ENCODE measurements around the gene CEBPG. TPM values are rescaled to one million over a fixed set of nuclear protein-coding genes. Genes with fewer than 3 reads are reported as not detected.

Gene CEBPG
- total and polyA plus RNA-seq, 9 of the 15 experiments (the other 6 are each of a cell fraction or from before 2014, with no cell fraction given), result 9.5 to 34.9 (median 30.9) TPM

DNA sequence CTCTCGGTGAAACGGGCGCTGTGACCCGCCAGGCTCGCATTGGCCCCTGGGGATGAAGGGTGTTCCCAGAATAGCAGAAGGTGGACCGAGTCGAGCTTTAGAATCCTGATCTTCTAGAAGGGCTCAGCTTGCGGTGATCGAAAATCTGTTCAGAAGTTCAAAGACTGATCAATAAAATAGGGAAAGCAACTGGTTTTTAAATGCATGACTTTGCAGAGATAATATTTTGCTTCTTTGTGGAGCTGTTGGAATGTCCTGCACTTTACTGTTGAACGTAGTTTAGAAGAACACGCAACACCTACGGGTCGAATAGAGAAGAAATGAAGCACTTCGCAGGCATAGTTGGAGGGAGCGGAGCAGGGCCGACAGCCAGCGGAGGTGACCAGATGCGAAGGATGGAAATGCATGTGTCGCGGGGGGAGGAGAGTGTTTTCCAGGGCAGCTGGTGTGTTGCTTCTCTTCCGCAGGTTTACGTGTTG is 766 bp downstream of the CEBPG start (continued):
- TF ChIP-seq CREB1 (IDR thresholded peaks at IDR 0.05) (no peak), CREB1 (CRISPR knock-in tag; IDR thresholded peaks at IDR 0.05) (no peak), KAT7 (CRISPR knock-in tag; IDR thresholded peaks at IDR 0.05; ENCODE audit: borderline replicate concordance) (0 out of 2 replicates have a peak, but pooled peaks have one; percentile 19), SMARCE1 (IDR thresholded peaks at IDR 0.05) (0 out of 2 replicates have a peak, but pooled peaks have one; percentile 14), SMARCC2 (IDR thresholded peaks at IDR 0.05; ENCODE audit: low read depth) (peak; percentile 28; the same call in 1 of the 2 replicates), RFX7 (CRISPR knock-in tag; IDR thresholded peaks at IDR 0.05) (no peak), POU5F1 (IDR thresholded peaks at IDR 0.05; ENCODE audit: borderline replicate concordance, low read depth, low read length, partially characterized antibody) (no peak), ARID1B (IDR thresholded peaks at IDR 0.05) (peak; percentile 28; the same call in 1 of the 2 replicates), TCF7 (IDR thresholded peaks at IDR 0.05; ENCODE audit: borderline replicate concordance) (no peak), SMARCA4 (IDR thresholded peaks at IDR 0.05) (peak; percentile 40; the same call in 1 of the 2 replicates), HNRNPLL (IDR thresholded peaks at IDR 0.05; ENCODE audit: low read depth, low read length, poor library complexity, severe bottlenecking) (no peak), CREM (IDR thresholded peaks at IDR 0.05; ENCODE audit: low read depth) (0 out of 2 replicates have a peak, but pooled peaks have one; percentile 5), NFRKB (IDR thresholded peaks at IDR 0.05; ENCODE audit: low read depth) (peak; percentile 76; the same call in 1 of the 2 replicates), MAZ (CRISPR knock-in tag; conservative IDR thresholded peaks at IDR 0.05 in 1 of 2, IDR thresholded peaks at IDR 0.05 in 1 of 2) (peak in 1 of 2 experiments; percentile 55; a peak in 2 of 4 replicates), ELF4 (CRISPR knock-in tag; IDR thresholded peaks at IDR 0.05) (0 out of 2 replicates have a peak, but pooled peaks have one; percentile 40)
- TF ChIP-seq, protein P1, sequence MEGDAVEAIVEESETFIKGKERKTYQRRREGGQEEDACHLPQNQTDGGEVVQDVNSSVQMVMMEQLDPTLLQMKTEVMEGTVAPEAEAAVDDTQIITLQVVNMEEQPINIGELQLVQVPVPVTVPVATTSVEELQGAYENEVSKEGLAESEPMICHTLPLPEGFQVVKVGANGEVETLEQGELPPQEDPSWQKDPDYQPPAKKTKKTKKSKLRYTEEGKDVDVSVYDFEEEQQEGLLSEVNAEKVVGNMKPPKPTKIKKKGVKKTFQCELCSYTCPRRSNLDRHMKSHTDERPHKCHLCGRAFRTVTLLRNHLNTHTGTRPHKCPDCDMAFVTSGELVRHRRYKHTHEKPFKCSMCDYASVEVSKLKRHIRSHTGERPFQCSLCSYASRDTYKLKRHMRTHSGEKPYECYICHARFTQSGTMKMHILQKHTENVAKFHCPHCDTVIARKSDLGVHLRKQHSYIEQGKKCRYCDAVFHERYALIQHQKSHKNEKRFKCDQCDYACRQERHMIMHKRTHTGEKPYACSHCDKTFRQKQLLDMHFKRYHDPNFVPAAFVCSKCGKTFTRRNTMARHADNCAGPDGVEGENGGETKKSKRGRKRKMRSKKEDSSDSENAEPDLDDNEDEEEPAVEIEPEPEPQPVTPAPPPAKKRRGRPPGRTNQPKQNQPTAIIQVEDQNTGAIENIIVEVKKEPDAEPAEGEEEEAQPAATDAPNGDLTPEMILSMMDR (IDR thresholded peaks at IDR 0.05 in 2 of 3, conservative IDR thresholded peaks at IDR 0.05 in 1 of 3; ENCODE audit: insufficient read depth in 2 of 3, low read depth in 1 of 3, low read length in 3 of 3), result peak in 1 of 3 experiments; percentile 34; a peak in 1 of 6 replicates
- TF ChIP-seq, protein P2, sequence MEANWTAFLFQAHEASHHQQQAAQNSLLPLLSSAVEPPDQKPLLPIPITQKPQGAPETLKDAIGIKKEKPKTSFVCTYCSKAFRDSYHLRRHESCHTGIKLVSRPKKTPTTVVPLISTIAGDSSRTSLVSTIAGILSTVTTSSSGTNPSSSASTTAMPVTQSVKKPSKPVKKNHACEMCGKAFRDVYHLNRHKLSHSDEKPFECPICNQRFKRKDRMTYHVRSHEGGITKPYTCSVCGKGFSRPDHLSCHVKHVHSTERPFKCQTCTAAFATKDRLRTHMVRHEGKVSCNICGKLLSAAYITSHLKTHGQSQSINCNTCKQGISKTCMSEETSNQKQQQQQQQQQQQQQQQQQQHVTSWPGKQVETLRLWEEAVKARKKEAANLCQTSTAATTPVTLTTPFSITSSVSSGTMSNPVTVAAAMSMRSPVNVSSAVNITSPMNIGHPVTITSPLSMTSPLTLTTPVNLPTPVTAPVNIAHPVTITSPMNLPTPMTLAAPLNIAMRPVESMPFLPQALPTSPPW (CRISPR knock-in tag; IDR thresholded peaks at IDR 0.05), result 0 out of 2 replicates have a peak, but pooled peaks have one; percentile 38
- TF ChIP-seq, protein P3, sequence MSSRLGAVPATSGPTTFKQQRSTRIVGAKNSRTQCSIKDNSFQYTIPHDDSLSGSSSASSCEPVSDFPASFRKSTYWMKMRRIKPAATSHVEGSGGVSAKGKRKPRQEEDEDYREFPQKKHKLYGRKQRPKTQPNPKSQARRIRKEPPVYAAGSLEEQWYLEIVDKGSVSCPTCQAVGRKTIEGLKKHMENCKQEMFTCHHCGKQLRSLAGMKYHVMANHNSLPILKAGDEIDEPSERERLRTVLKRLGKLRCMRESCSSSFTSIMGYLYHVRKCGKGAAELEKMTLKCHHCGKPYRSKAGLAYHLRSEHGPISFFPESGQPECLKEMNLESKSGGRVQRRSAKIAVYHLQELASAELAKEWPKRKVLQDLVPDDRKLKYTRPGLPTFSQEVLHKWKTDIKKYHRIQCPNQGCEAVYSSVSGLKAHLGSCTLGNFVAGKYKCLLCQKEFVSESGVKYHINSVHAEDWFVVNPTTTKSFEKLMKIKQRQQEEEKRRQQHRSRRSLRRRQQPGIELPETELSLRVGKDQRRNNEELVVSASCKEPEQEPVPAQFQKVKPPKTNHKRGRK (tag; IDR thresholded peaks at IDR 0.05), result no peak
- TF ChIP-seq, protein P4, sequence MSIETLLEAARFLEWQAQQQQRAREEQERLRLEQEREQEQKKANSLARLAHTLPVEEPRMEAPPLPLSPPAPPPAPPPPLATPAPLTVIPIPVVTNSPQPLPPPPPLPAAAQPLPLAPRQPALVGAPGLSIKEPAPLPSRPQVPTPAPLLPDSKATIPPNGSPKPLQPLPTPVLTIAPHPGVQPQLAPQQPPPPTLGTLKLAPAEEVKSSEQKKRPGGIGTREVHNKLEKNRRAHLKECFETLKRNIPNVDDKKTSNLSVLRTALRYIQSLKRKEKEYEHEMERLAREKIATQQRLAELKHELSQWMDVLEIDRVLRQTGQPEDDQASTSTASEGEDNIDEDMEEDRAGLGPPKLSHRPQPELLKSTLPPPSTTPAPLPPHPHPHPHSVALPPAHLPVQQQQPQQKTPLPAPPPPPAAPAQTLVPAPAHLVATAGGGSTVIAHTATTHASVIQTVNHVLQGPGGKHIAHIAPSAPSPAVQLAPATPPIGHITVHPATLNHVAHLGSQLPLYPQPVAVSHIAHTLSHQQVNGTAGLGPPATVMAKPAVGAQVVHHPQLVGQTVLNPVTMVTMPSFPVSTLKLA (conservative IDR thresholded peaks at IDR 0.05), result peak in 1 of 2 experiments; percentile 43; a peak in 1 of 4 replicates
- TF ChIP-seq, protein P5, sequence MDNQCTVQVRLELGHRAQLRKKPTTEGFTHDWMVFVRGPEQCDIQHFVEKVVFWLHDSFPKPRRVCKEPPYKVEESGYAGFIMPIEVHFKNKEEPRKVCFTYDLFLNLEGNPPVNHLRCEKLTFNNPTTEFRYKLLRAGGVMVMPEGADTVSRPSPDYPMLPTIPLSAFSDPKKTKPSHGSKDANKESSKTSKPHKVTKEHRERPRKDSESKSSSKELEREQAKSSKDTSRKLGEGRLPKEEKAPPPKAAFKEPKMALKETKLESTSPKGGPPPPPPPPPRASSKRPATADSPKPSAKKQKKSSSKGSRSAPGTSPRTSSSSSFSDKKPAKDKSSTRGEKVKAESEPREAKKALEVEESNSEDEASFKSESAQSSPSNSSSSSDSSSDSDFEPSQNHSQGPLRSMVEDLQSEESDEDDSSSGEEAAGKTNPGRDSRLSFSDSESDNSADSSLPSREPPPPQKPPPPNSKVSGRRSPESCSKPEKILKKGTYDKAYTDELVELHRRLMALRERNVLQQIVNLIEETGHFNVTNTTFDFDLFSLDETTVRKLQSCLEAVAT (IDR thresholded peaks at IDR 0.05), result peak; percentile 38 to 53; a peak in 2 of 4 replicates

All from K562 (cell line).